Activated CD8-positive, alpha-beta memory T cell treated with anti-CD3 and anti-CD28 coated beads, Interleukin-2, amount 10 ng/mL, durations not matched to agents 7 days and 5 days (primary cell): ENCODE measurements around the gene GALNT12. TPM values are rescaled to one million over a fixed set of nuclear protein-coding genes. Genes with fewer than 3 reads are reported as not detected.

Experiments used
- ATAC-seq: fragments of 150-1000 bp; cut with Tn5 transposase; one replicate; pipeline ENCODE4 v1.10.0; 2021; ENCODE audit warnings: moderate library complexity
- CTCF ChIA-PET: fragments of 350-600 bp; sonication (Branson Sonifier 250); formaldehyde crosslinking; loops from one replicate; lab custom pipeline; 2021; ENCODE audit warnings: antibody characterized with exemption; lab: Charles Lee
- DNase-seq: peaks from one replicate; pipeline ENCODE4 v3.0.0-alpha.2; 2020
- H3K27ac Mint-ChIP-seq: one replicate; pipeline ENCODE4 v1.8.0; 2021; ENCODE audit warnings: mild to moderate bottlenecking, mixed read lengths
- H3K27me3 Mint-ChIP-seq: one replicate; pipeline ENCODE4 v1.8.0; 2021; ENCODE audit warnings: mixed read lengths
- H3K36me3 Mint-ChIP-seq: one replicate; pipeline ENCODE4 v1.8.0; 2021; ENCODE audit warnings: mild to moderate bottlenecking, mixed read lengths
- H3K4me1 Mint-ChIP-seq: one replicate; pipeline ENCODE4 v1.8.0; 2021; ENCODE audit warnings: mixed read lengths
- H3K4me3 Mint-ChIP-seq: one replicate; pipeline ENCODE4 v1.8.0; 2021; ENCODE audit warnings: mild to moderate bottlenecking, moderate library complexity, mixed read lengths
- H3K9me3 Mint-ChIP-seq: one replicate; pipeline ENCODE4 v1.8.0; 2022; ENCODE audit warnings: low read depth, mixed read lengths
- total RNA-seq, 2 experiments: library from RNA; stranded (reverse); gene quantifications; one replicate each; pipeline ENCODE4 v1.2.3, GENCODE V29; 2021

GALNT12 gene
- total RNA-seq, 2 experiments from 2014 or later, result 3.5 to 9.9 TPM

DNA sequence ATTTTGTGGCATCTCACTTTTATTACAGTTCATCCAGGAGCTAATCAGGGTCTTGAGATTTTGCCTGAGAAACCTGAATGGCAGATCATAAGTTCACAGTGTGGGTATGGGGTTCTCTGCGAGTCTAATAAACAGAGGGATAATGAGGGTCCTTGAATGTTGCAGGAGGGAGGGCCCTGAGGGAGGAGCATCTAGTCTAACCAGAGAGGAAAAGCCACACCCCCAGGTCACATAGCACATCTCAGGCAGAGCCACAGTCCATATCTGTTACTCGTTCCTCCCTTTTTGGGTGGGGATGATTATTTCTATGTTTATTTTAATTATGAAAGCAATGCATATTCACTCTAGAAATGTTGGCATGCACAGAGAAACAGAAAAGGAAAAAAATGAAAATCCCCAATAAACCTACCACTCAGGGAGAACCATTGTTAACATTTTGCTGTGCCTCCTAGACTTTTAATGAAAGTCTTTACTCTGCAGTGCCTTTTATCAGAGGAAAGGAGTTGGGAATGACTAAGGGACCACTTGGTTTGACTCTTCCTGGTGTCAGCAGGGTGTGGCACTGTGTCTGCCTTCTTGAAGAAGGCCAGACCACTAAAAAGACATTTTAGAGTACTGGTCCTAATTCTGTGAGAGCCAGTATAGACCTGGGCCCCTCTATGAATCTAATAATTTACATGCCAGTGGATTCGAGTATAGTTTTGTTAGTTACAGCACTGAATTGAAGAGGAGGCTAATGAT is 2.8 kb downstream of the GALNT12 start:
- Mint-ChIP-seq H3K9me3 (peaks cover 2% of the 10 kb centered on the region), H3K4me3 (no peak overlapping the region), H3K27ac (no peak overlapping the region), H3K36me3 (peaks cover 13% of the 10 kb centered on the region), H3K27me3 (peaks cover 30% of the 10 kb centered on the region), H3K4me1 (peaks cover 31% of the 10 kb centered on the region)
- DNase-seq (no peak), ATAC-seq (no peak)
- CTCF ChIA-PET, result no interaction called here

DNA sequence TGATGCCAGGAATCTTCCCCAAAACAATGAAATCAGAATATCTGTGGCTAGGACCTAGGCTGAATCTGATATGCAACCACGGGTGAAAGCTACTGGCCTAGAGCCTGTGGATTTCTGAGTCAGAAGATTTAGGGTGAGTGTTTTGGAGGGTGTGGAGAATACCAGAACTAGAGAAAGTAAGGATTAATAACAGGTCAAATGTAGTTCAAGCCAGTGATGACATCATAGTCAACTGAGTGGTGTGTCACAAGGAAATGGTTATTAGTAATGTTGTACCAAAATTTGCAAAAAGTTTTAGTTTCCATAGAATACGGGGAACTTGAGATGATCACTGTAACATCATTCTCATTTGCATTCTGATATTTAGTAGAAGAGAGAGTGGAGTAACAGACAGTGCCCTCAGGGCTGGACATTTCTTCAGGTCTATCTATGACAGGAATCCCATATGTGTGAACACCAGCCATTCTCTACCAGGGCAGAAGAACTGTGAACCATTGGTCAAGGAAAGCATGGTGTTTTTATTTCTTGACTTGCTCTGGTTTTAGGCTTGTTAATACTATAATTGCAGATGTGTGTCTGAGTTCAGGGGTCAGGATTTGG is 3.7 kb downstream of the GALNT12 start:
- ATAC-seq, result no peak
- Mint-ChIP-seq H3K27ac (no peak overlapping the region), H3K9me3 (peaks cover 2% of the 10 kb centered on the region), H3K4me1 (peaks cover 31% of the 10 kb centered on the region), H3K36me3 (peaks cover 13% of the 10 kb centered on the region), H3K27me3 (peaks cover 21% of the 10 kb centered on the region), H3K4me3 (no peak overlapping the region)
- CTCF ChIA-PET, result interaction anchor here (0.7 kb wide), 1 partner anchor 163 kb away, joined by 3 read pairs; no protein-coding TSS in a partner anchor
- no peak for DNase-seq

DNA sequence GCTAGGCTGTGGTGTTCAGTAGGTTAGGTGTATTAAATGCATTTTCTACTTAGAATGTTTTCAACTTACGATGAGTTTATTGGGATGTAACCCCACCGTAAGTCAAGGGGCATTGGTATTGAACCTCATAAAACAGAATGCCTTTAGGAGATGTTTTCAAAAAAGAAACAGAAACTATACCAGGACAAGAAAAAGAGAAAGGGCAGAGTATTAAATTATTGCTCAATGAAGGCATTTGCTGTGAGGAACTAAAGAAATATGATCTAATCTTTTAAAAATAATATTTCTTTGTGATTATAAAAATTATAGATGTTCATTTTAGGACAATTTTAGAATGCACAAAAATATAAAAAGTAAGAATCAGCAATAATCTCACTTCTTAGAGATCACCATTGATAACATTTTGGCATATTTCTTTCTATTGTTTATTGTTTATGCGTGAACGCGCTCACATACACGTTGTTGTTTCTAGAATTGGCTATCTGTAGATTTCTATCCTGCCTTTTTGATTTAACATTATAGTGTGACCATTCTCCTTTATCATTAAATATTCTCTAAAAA is 8.0 kb downstream of the GALNT12 start:
- H3K27ac Mint-ChIP-seq, result no peak overlapping the region
- peaks cover 16% of the 10 kb centered on the region for H3K4me1 Mint-ChIP-seq
- CTCF ChIA-PET, result no interaction called here
- ATAC-seq, result no peak
- H3K9me3 Mint-ChIP-seq, result peaks cover 2% of the 10 kb centered on the region
- H3K4me3 Mint-ChIP-seq, result no peak overlapping the region
- DNase-seq, result no peak
- peaks cover 21% of the 10 kb centered on the region for H3K36me3 Mint-ChIP-seq
- no peaks in the 10 kb centered on the region for H3K27me3 Mint-ChIP-seq

DNA sequence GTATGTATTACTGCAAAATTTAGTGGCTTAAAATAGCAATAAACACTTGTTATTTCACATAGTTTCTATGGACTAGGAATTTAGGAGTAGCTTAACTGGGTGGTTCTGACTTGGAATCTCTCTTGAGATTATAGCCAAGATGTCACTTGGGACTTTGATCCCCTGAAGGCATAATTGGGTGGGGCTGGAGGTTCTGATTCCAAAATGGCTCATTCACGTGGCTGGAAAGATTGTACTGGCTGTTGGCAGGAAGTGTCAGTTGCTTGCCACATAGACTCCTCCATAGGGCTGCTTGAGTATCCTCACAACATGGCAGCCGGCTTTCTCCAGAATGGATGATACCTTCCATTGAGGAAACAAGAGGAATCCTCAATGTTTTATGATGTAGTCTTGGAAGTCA is 11.3 kb downstream of the GALNT12 start:
- Mint-ChIP-seq H3K36me3 (peaks cover 13% of the 10 kb centered on the region), H3K9me3 (peaks cover 2% of the 10 kb centered on the region), H3K4me3 (no peak overlapping the region), H3K27me3 (no peaks in the 10 kb centered on the region), H3K4me1 (peaks cover 11% of the 10 kb centered on the region), H3K27ac (no peak overlapping the region)
- CTCF ChIA-PET, result interaction anchor here (1.5 kb wide), 1 partner anchor 29 kb away, joined by 3 read pairs; no protein-coding TSS in a partner anchor
- ATAC-seq (no peak), DNase-seq (no peak)

DNA sequence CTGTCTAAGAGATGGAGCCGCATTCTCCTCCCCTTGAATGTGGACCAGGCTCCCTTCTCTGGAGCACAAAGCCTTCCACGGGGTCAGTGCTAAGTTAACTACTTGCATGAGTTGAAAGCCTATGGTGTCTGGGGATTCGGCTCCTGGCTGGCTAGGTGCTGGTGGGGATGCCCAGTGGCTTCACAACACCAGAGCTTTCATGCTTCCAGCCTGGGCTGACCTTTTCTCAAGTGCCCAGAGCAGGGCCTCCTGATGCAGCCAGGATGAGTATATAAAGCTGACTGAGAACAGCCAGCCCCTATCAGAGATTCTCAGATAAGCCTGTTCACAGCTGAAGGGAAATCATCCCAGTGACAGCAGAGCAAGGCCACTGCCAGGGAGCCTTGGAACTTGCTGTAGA is 11.8 kb downstream of the GALNT12 start:
- peaks cover 11% of the 10 kb centered on the region for H3K4me1 Mint-ChIP-seq
- no peak for ATAC-seq
- H3K27me3 Mint-ChIP-seq, result no peaks in the 10 kb centered on the region
- H3K27ac Mint-ChIP-seq, result no peak overlapping the region
- H3K4me3 Mint-ChIP-seq, result no peak overlapping the region
- CTCF ChIA-PET, result interaction anchor here (1.5 kb wide), 1 partner anchor 28 kb away, joined by 3 read pairs; no protein-coding TSS in a partner anchor
- no peak for DNase-seq
- H3K9me3 Mint-ChIP-seq, result no peaks in the 10 kb centered on the region
- H3K36me3 Mint-ChIP-seq, result peaks cover 11% of the 10 kb centered on the region

DNA sequence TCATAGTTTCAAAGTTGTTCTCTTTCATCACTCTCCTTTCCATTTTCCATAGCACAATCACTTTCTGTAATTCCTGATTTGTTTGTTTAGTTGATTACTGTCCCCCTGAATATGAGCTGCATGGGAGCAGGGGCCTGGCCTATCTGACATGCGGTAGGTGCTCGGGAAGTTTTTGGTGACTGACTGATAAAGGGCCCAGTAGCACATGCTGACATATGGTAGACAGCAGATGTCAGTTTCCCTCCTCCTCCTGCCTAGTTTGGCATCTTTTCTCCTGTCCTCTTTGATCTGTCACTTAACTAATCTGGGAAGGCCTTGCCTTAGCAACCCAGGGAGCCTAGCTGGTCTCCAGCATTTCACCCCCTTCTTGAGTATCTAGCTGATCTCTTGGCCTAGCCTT is 14.4 kb downstream of the GALNT12 start:
- Mint-ChIP-seq H3K9me3 (no peaks in the 10 kb centered on the region), H3K27me3 (no peaks in the 10 kb centered on the region), H3K27ac (no peak overlapping the region), H3K4me3 (no peak overlapping the region), H3K4me1 (peaks cover 11% of the 10 kb centered on the region), H3K36me3 (peaks cover 11% of the 10 kb centered on the region)
- ATAC-seq (no peak), DNase-seq (no peak)
- CTCF ChIA-PET, result no interaction called here

DNA sequence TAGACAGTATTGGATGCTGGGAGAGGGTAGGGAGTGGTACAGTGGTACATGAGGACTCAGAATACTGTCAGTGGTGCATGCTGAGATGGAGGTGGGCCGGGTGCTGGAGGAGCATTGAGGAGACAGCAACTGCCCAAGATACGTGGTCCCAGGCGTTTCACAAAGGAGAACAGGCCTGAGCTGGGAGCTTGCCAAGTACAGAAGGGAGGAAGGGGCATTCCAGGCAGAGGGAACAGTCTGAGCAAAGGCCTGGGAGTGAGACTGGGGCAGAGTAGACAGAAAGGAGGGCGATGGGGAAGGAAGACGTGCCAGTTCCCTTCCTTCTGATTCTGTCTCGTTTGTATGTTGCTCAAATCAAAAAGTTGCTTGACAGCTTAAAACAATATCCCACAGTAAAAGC is 15.2 kb downstream of the GALNT12 start:
- no peak overlapping the region for H3K27ac Mint-ChIP-seq
- no peak for ATAC-seq

DNA sequence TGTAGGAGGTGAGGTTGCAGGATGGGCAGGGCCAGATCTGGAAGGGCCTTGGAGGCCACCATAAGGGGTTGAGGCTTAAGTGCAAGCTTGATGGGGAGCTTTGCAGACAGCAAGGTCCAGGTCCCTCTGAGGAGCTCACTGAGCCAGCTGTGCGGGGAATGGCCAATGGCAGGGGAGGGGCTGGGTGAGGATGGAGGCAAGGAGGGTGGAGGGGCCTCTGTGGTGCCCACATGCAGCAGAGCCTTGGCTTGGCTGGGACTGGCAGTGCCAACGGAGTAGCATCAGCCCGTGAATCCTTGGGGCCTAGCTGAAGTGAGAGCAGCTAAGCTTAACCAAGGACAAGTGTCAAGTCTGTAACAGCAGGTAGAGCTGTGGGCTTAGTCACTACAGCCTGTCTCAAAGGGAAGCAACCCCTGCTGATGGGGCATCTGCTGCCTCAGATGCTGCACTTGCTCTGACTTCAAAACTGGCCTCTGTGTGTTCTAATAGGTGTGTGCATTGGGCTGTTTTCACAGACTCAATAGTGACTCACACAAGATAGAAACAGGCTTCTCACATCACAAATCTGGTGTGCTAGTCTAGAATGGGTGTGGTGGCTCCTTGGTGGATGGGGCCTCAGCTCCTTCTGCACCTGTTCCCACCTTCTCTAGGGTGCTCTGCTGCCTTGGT is 16.3 kb downstream of the GALNT12 start:
- no peak overlapping the region for H3K27ac Mint-ChIP-seq
- H3K36me3 Mint-ChIP-seq, result peaks cover 4% of the 10 kb centered on the region
- H3K4me1 Mint-ChIP-seq, result peaks cover 11% of the 10 kb centered on the region
- ATAC-seq (no peak), DNase-seq (no peak)
- no peaks in the 10 kb centered on the region for H3K27me3 Mint-ChIP-seq
- H3K4me3 Mint-ChIP-seq, result no peak overlapping the region
- CTCF ChIA-PET, result interaction anchor here (1.0 to 2.0 kb wide), 2 partner anchors 16 to 26 kb away, joined by 3 to 4 read pairs; partner anchors contain the start of gene GALNT12
- no peaks in the 10 kb centered on the region for H3K9me3 Mint-ChIP-seq

More for the DNA sequence above, 15.2 kb downstream of the GALNT12 start:
- Mint-ChIP-seq H3K4me1 (peaks cover 11% of the 10 kb centered on the region), H3K9me3 (no peaks in the 10 kb centered on the region), H3K27me3 (no peaks in the 10 kb centered on the region), H3K4me3 (no peak overlapping the region), H3K36me3 (peaks cover 9% of the 10 kb centered on the region)
- no peak for DNase-seq
- CTCF ChIA-PET, result no interaction called here

DNA sequence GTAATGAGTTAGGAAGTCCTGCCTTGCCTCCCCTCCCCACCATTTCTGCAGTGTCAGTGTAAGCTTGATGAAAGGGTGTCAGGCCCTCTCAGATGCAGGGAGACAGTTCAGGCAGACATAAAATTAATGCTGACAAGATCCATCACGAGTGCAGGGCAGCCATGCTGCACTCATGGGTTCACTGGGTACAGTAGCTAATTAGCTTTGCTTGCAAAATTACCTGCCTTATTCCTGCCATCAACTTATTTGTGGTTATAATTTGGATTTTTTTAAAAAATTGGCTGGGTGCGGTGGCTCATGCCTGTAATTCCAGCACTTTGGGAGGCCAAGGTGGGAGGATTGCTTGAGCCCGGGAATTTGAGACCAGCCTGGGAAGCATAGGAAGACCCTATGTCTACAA is 17.9 kb downstream of the GALNT12 start:
- ATAC-seq (no peak), DNase-seq (no peak)
- Mint-ChIP-seq H3K27ac (no peak overlapping the region), H3K9me3 (no peaks in the 10 kb centered on the region), H3K27me3 (no peaks in the 10 kb centered on the region), H3K36me3 (peaks cover 3% of the 10 kb centered on the region), H3K4me1 (peaks cover 2% of the 10 kb centered on the region), H3K4me3 (no peak overlapping the region)
- CTCF ChIA-PET, result interaction anchor here (1.4 to 2.3 kb wide), 3 partner anchors 22 to 150 kb away, joined by 3 to 11 read pairs (median 4); no protein-coding TSS in a partner anchor

DNA sequence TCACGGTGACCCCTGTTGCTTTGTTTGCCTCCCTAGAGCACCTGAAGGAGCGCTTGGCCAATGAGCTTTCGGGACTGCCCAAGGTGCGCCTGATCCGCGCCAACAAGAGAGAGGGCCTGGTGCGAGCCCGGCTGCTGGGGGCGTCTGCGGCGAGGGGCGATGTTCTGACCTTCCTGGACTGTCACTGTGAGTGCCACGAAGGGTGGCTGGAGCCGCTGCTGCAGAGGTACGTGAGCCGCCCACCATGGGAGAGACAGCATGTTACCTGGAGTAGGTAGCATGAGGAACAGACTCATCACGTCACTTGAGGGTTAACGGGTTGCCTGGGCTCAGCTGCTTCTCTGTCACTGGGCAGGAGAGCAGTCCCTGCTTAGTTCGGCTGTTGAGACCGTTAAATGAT is 19.2 kb downstream of the GALNT12 start:
- no peak overlapping the region for H3K4me3 Mint-ChIP-seq

DNA sequence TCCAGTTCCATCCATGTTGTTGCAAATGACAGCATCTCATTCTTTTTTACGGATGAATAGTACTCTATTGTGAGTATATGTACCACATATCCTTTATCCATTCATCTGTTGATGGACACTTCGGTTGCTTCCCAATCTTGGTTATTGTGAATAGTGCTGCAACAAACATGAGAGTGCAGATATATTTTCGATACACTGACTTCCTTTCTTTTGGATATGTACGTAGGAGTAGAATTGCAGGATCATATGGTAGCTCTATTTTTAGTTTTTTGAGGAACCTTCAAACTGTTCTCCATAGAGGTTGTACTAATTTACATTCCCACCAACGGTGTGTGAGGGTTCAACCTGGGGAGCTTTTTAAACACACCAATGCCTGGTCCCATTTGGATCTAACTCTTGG is 22.3 kb downstream of the GALNT12 start:
- H3K4me1 Mint-ChIP-seq, result no peaks in the 10 kb centered on the region
- CTCF ChIA-PET, result interaction anchor here (0.6 to 0.7 kb wide), 2 partner anchors 117 to 146 kb away, joined by 3 read pairs; no protein-coding TSS in a partner anchor
- DNase-seq (no peak), ATAC-seq (no peak)
- H3K9me3 Mint-ChIP-seq, result no peaks in the 10 kb centered on the region
- H3K27ac Mint-ChIP-seq, result no peak overlapping the region
- H3K4me3 Mint-ChIP-seq, result no peak overlapping the region
- H3K27me3 Mint-ChIP-seq, result no peaks in the 10 kb centered on the region
- peaks cover 1% of the 10 kb centered on the region for H3K36me3 Mint-ChIP-seq

More for the DNA sequence above, 19.2 kb downstream of the GALNT12 start:
- Mint-ChIP-seq H3K9me3 (no peaks in the 10 kb centered on the region), H3K27me3 (no peaks in the 10 kb centered on the region), H3K4me1 (peaks cover under 1% of the 10 kb centered on the region), H3K27ac (no peak overlapping the region), H3K36me3 (peaks cover under 1% of the 10 kb centered on the region)
- CTCF ChIA-PET, result interaction anchor here (2.3 kb wide), 1 partner anchor 21 kb away, joined by 11 read pairs; no protein-coding TSS in a partner anchor
- ATAC-seq (no peak), DNase-seq (no peak)

DNA sequence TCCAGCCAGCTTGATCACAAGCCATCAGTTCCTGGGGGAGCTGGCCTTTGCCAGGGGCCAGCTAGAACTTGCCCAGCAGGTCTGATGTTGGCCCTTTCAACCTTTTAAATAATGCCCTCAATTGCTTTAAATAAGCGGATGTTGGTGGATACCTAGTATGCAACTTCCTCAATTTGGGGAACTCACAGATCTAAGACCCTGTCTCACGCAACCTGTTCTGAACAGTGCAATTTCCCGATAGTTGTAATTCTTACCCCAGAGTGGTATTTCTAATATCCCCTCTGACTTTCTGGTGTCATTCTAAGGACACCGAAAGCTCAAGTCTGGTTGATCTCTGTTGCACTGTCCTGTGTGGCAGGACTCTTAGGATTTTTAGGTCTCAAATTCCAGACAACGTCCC is 23.1 kb downstream of the GALNT12 start:
- ATAC-seq (no peak), DNase-seq (no peak)
- Mint-ChIP-seq H3K27me3 (no peaks in the 10 kb centered on the region), H3K36me3 (peaks cover 1% of the 10 kb centered on the region), H3K9me3 (no peaks in the 10 kb centered on the region), H3K27ac (no peak overlapping the region), H3K4me1 (no peaks in the 10 kb centered on the region), H3K4me3 (no peak overlapping the region)
- CTCF ChIA-PET, result interaction anchor here (2.2 kb wide), 1 partner anchor 18 kb away, joined by 9 read pairs; no protein-coding TSS in a partner anchor

DNA sequence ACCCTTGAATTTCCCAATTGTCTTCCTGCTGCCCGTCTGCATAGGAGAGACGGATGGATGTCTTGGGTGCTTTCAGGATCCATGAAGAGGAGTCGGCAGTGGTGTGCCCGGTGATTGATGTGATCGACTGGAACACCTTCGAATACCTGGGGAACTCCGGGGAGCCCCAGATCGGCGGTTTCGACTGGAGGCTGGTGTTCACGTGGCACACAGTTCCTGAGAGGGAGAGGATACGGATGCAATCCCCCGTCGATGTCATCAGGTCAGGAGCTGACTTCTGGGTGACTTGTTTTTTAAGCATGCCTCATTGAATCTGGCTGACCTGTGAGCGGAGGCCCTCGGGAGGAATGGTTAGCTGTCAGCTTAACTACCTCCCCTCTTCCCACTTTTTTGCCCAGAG is 24.2 kb downstream of the GALNT12 start:
- H3K9me3 Mint-ChIP-seq, result no peaks in the 10 kb centered on the region
- H3K36me3 Mint-ChIP-seq, result peaks cover 1% of the 10 kb centered on the region
- H3K27me3 Mint-ChIP-seq, result no peaks in the 10 kb centered on the region
- no peak overlapping the region for H3K4me3 Mint-ChIP-seq
- no peak overlapping the region for H3K27ac Mint-ChIP-seq
- ATAC-seq (no peak), DNase-seq (no peak)
- H3K4me1 Mint-ChIP-seq, result no peaks in the 10 kb centered on the region
- CTCF ChIA-PET, result interaction anchor here (0.5 to 2.2 kb wide), 2 partner anchors 17 to 1237 kb away, joined by 3 to 9 read pairs; no protein-coding TSS in a partner anchor
